GM12878 (cell line): Measurements from ENCODE around the gene BCL2. TPM values are rescaled to one million over a fixed set of nuclear protein-coding genes. Genes with fewer than 3 reads are reported as not detected.
A peak's percentile ranks its signal among the peaks of the same experiment; 100 is the strongest.

ENCODE experiments used
- IKZF2 ChIP-seq, 2 experiments: fragments of 450-650 bp; IDR thresholded peaks; 2 replicates each; pipeline ENCODE4 v1.6.1; 2017; ENCODE audit warnings: mild to moderate bottlenecking in 2 of 2, moderate library complexity in 2 of 2
- PBX3 ChIP-seq: IDR thresholded peaks from 2 replicates; pipeline ENCODE4 v1.6.1; 2011; ENCODE audit warnings: mild to moderate bottlenecking, low read depth, low read length, moderate library complexity; ENCODE audit not compliant: insufficient replicate concordance
- POLR2AphosphoS5 ChIP-seq: IDR thresholded peaks from 2 replicates; pipeline ENCODE4 v1.6.1; 2011; ENCODE audit warnings: mild to moderate bottlenecking, low read length, inconsistent platforms
- USF1 ChIP-seq: IDR thresholded peaks from 2 replicates; pipeline ENCODE4 v1.6.1; 2011; ENCODE audit warnings: borderline replicate concordance, low read depth, mild to moderate bottlenecking, moderate library complexity, mixed read lengths, low read length; ENCODE audit not compliant: insufficient read depth; ENCODE audit errors: extremely low read length
- YY1 ChIP-seq: IDR thresholded peaks from 2 replicates; pipeline ENCODE4 v1.6.1; 2011; ENCODE audit warnings: low read depth, mild to moderate bottlenecking, low read length
- polyA plus RNA-seq, 11 experiments: library from polyadenylated mRNA; depleted of rRNA in 4 of 11; unstranded in 6 of 11; stranded (reverse) in 5 of 11; fragments of >200 nt; fragmentation: Nextera tagmentation in 4 of 11; fragmentation: Illumina TruSeq in 1 of 11; extraction: Ambion mirVana in 4 of 11; extraction: Trizol in 1 of 11; gene quantifications; 1 replicate in 1 of 11; 2 replicates in 10 of 11; pipeline versions ENCODE4 v1.2.1 to v1.2.3, GENCODE V29; 2011 to 2016; ENCODE audit warnings: inconsistent platforms in 2 of 11, missing spikeins in 2 of 11, low read depth in 1 of 11
- total RNA-seq, 4 experiments: library from RNA; depleted of rRNA in 3 of 4; stranded (reverse); fragments of >200 nt in 3 of 4; fragmentation: Illumina TruSeq in 1 of 4; extraction: Trizol in 1 of 4; gene quantifications; 2 replicates each; pipeline versions ENCODE4 v1.2.1 to v1.2.3, GENCODE V29; 2013 to 2021
- TF ChIP-seq, protein P1 (sequence below): fragments of 450-650 bp; IDR thresholded peaks from 2 replicates; pipeline ENCODE4 v1.6.1; 2016; ENCODE audit warnings: mild to moderate bottlenecking

BCL2 gene
- total and polyA plus RNA-seq, 10 of the 15 experiments (the other 5 are each of a cell fraction or from before 2014, with no cell fraction given), result 4.1 to 47.8 (median 19.3) TPM

DNA sequence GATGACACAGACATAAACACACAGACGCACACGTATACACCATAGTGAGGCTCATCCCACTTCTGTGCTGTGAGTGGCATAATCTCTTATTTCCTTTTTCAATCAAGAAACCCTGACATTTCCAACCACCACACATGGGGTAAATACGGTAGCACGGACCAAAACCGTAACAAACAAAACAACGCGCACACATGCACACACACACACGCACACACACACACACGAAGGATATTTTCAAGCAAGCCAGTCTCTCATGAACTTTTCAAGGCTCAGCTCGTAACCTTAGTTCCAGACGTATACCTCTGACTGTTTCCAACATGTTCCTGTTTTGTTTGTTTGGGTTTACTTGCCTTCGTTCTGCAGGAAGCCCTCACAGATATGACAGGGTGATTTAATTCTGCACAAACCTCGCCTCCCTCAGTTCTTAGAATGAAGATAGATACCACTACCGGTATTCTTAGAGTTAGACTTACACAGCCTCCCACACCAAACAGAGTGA lies 119.8 kb downstream of the BCL2 start (continued):
- TF ChIP-seq, protein P1, sequence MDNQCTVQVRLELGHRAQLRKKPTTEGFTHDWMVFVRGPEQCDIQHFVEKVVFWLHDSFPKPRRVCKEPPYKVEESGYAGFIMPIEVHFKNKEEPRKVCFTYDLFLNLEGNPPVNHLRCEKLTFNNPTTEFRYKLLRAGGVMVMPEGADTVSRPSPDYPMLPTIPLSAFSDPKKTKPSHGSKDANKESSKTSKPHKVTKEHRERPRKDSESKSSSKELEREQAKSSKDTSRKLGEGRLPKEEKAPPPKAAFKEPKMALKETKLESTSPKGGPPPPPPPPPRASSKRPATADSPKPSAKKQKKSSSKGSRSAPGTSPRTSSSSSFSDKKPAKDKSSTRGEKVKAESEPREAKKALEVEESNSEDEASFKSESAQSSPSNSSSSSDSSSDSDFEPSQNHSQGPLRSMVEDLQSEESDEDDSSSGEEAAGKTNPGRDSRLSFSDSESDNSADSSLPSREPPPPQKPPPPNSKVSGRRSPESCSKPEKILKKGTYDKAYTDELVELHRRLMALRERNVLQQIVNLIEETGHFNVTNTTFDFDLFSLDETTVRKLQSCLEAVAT, result 0 out of 2 replicates have a peak, but pooled peaks have one; percentile 24
- TF ChIP-seq IKZF2 (IDR thresholded peaks at IDR 0.05) (0 out of 4 replicates have a peak, but pooled peaks of 1 of the 2 experiments have one; percentile 5), POLR2AphosphoS5 (0 out of 2 replicates have a peak, but pooled peaks have one; percentile 7), YY1 (0 out of 2 replicates have a peak, but pooled peaks have one; percentile 20), PBX3 (no peak), USF1 (no peak)
